WTC11 (cell line): Measurements from ENCODE around the gene PPP5C. TPM values are rescaled to one million over a fixed set of nuclear protein-coding genes. Genes with fewer than 3 reads are reported as not detected.
"Not testable (repeated sequence)": the region's sequence is repeated elsewhere in the genome, so short reads cannot be mapped to it uniquely, and the experiment has no call there.

Source experiments
- ATAC-seq: fragments of 200-7000 bp; cut with Tn5 transposase; 2 replicates; pipeline ENCODE4 v1.10.0; 2021; ENCODE audit warnings: mild to moderate bottlenecking, moderate library complexity
- CTCF ChIA-PET: fragments of 300-600 bp; sonication (Branson Sonifier 250); formaldehyde crosslinking; loops from one replicate; lab custom pipeline; 2021; ENCODE audit warnings: antibody characterized with exemption; lab: Charles Lee
- POLR2A ChIA-PET: fragments of 350-600 bp; sonication (Branson Sonifier 250); formaldehyde crosslinking; loops from one replicate; lab custom pipeline; 2021; ENCODE audit warnings: antibody characterized with exemption; lab: Charles Lee
- DNase-seq: peaks from one replicate; pipeline ENCODE4 v3.0.0; 2021; ENCODE audit warnings: low spot score
- H3K27ac Mint-ChIP-seq: 2 replicates; pipeline ENCODE4 v1.8.0; 2021; ENCODE audit warnings: mixed read lengths
- H3K27me3 Mint-ChIP-seq: 2 replicates; pipeline ENCODE4 v1.8.0; 2021; ENCODE audit warnings: low read depth, mild to moderate bottlenecking, moderate library complexity, mixed read lengths
- H3K36me3 Mint-ChIP-seq: 2 replicates; pipeline ENCODE4 v1.8.0; 2021; ENCODE audit warnings: mixed read lengths
- H3K4me1 Mint-ChIP-seq: 2 replicates; pipeline ENCODE4 v1.8.0; 2022; ENCODE audit warnings: mixed read lengths
- H3K4me3 Mint-ChIP-seq: 2 replicates; pipeline ENCODE4 v1.8.0; 2021; ENCODE audit warnings: mild to moderate bottlenecking, moderate library complexity, mixed read lengths
- H3K9me3 Mint-ChIP-seq: 2 replicates; pipeline ENCODE4 v1.8.0; 2021; ENCODE audit warnings: mixed read lengths
- AR ChIP-seq: fragments of 250-450 bp; sonication (Bioruptor Pico); IDR thresholded peaks from 2 replicates; pipeline ENCODE4 v1.9.0; 2021; ENCODE audit warnings: mild to moderate bottlenecking
- ARID4B ChIP-seq: sonication (generic); formaldehyde crosslinking; IDR thresholded peaks from 2 replicates; pipeline ENCODE4 v1.8.0; 2023; ENCODE audit warnings: missing genetic modification reagents, mild to moderate bottlenecking, borderline replicate concordance
- ATF1 ChIP-seq: sonication (generic); formaldehyde crosslinking; IDR thresholded peaks from 2 replicates; pipeline ENCODE4 v1.8.1; 2023; ENCODE audit warnings: mild to moderate bottlenecking, moderate library complexity, missing genetic modification reagents
- ATF3 ChIP-seq: sonication (generic); formaldehyde crosslinking; conservative IDR thresholded peaks from 2 replicates; pipeline ENCODE4 v1.8.1; 2022; ENCODE audit warnings: mild to moderate bottlenecking, missing genetic modification reagents
- CTCF ChIP-seq: fragments of 200-600 bp; IDR thresholded peaks from 2 replicates; pipeline ENCODE4 v1.8.0; 2022; ENCODE audit warnings: antibody characterized with exemption
- E2F1 ChIP-seq: sonication (generic); formaldehyde crosslinking; IDR thresholded peaks from 2 replicates; pipeline ENCODE4 v1.8.0; 2022; ENCODE audit warnings: mild to moderate bottlenecking, missing genetic modification reagents
- FOXP4 ChIP-seq: sonication (generic); formaldehyde crosslinking; IDR thresholded peaks from 2 replicates; pipeline ENCODE4 v1.8.0; 2022; ENCODE audit warnings: mild to moderate bottlenecking, missing genetic modification reagents
- JUN ChIP-seq: sonication (generic); formaldehyde crosslinking; IDR thresholded peaks from 2 replicates; pipeline ENCODE4 v1.8.0; 2023; ENCODE audit warnings: mild to moderate bottlenecking, missing genetic modification reagents
- MAX ChIP-seq: sonication (generic); formaldehyde crosslinking; IDR thresholded peaks from 2 replicates; pipeline ENCODE4 v1.8.0; 2022; ENCODE audit warnings: mild to moderate bottlenecking, missing genetic modification reagents
- MXD4 ChIP-seq: fragments of 250-450 bp; sonication (Bioruptor Pico); IDR thresholded peaks from 2 replicates; pipeline ENCODE4 v1.8.0; 2021; ENCODE audit warnings: mild to moderate bottlenecking, moderate library complexity, borderline replicate concordance
- NFATC4 ChIP-seq: fragments of 250-450 bp; sonication (Bioruptor Pico); IDR thresholded peaks from 2 replicates; pipeline ENCODE4 v1.9.0; 2021; ENCODE audit warnings: mild to moderate bottlenecking
- NR3C1 ChIP-seq: sonication (generic); formaldehyde crosslinking; conservative IDR thresholded peaks from 2 replicates; pipeline ENCODE4 v1.8.1; 2023; ENCODE audit warnings: low read depth, mild to moderate bottlenecking, missing genetic modification reagents
- SMAD4 ChIP-seq: sonication (generic); formaldehyde crosslinking; IDR thresholded peaks from 2 replicates; pipeline ENCODE4 v1.8.0; 2022; ENCODE audit warnings: mild to moderate bottlenecking, missing genetic modification reagents
- SP1 ChIP-seq: sonication (generic); formaldehyde crosslinking; conservative IDR thresholded peaks from 2 replicates; pipeline ENCODE4 v1.8.1; 2022; ENCODE audit warnings: missing genetic modification reagents
- ZBTB21 ChIP-seq: sonication (generic); formaldehyde crosslinking; IDR thresholded peaks from 2 replicates; pipeline ENCODE4 v1.8.1; 2023; ENCODE audit warnings: mild to moderate bottlenecking, missing genetic modification reagents, borderline replicate concordance
- ZNF219 ChIP-seq: sonication (generic); formaldehyde crosslinking; IDR thresholded peaks from 2 replicates; pipeline ENCODE4 v1.8.0; 2023; ENCODE audit warnings: missing genetic modification reagents, mild to moderate bottlenecking, borderline replicate concordance
- ZNF232 ChIP-seq: sonication (generic); formaldehyde crosslinking; IDR thresholded peaks from 2 replicates; pipeline ENCODE4 v1.8.0; 2022; ENCODE audit warnings: mild to moderate bottlenecking, missing genetic modification reagents
- ZNF425 ChIP-seq: fragments of 250-450 bp; sonication (Bioruptor Pico); conservative IDR thresholded peaks from 2 replicates; pipeline ENCODE4 v1.9.0; 2021; ENCODE audit warnings: mild to moderate bottlenecking
- total RNA-seq: library from RNA; stranded (reverse); gene quantifications from 3 replicates; pipeline ENCODE4 v1.2.3, GENCODE V29; 2021

Gene PPP5C
- total RNA-seq, 1 experiment from 2014 or later: 107 TPM

- no peak for TF ChIP-seq AR (CRISPR knock-in tag)
- 0 out of 2 replicates have a peak, but pooled peaks have one; percentile 18 for TF ChIP-seq SP1 (CRISPR knock-in tag)
- peak; percentile 40 for TF ChIP-seq CTCF
- no peak for TF ChIP-seq JUN (CRISPR knock-in tag)
- TF ChIP-seq, all 79 proteins: peak for 3
These were observed 84.9 kb downstream of the PPP5C start (continued) for GRCh38 chr19:46431824-46432223.

GRCh38 chr19:46433470-46433869 is 86.6 kb downstream of the PPP5C start:
- not testable (repeated sequence) for H3K9me3 Mint-ChIP-seq, H3K36me3 Mint-ChIP-seq, H3K27ac Mint-ChIP-seq, DNase-seq, H3K4me3 Mint-ChIP-seq, ATAC-seq
- peaks cover 11% of the 10 kb centered on the region for H3K4me1 Mint-ChIP-seq
- H3K27me3 Mint-ChIP-seq: peaks cover 13% of the 10 kb centered on the region
- POLR2A ChIA-PET: interaction anchor here (0.7 kb wide), 1 partner anchor 266 kb away, joined by 6 read pairs; no protein-coding TSS in a partner anchor
- CTCF ChIA-PET: interaction anchor here (2.4 kb wide), 1 partner anchor 32 kb away, joined by 32 read pairs; no protein-coding TSS in a partner anchor

GRCh38 chr19:46435009-46435408 is 88.1 kb downstream of the PPP5C start:
- POLR2A ChIA-PET: no interaction called here
- DNase-seq (no peak), ATAC-seq (no peak)
- no peak overlapping the region for H3K4me3 Mint-ChIP-seq
- no peak overlapping the region for H3K27ac Mint-ChIP-seq
- CTCF ChIA-PET: interaction anchor here (0.6 kb wide), 1 partner anchor 30 kb away, joined by 3 read pairs; no protein-coding TSS in a partner anchor
- H3K4me1 Mint-ChIP-seq: 0 out of 2 replicates have a peak, but pooled peaks cover 4% of the 10 kb centered on the region
- no peaks in the 10 kb centered on the region for H3K36me3 Mint-ChIP-seq
- peaks cover 5% of the 10 kb centered on the region; the same call in 1 of the 2 replicates for H3K27me3 Mint-ChIP-seq
- no peaks in the 10 kb centered on the region for H3K9me3 Mint-ChIP-seq
- TF ChIP-seq ARID4B (no peak), ZNF425 (no peak), MAX (CRISPR knock-in tag) (no peak), E2F1 (CRISPR knock-in tag) (no peak), NR3C1 (CRISPR knock-in tag) (no peak), ZNF219 (CRISPR knock-in tag) (no peak), ATF3 (CRISPR knock-in tag) (no peak), MXD4 (CRISPR knock-in tag) (no peak), ZNF232 (CRISPR knock-in tag) (no peak), FOXP4 (CRISPR knock-in tag) (no peak), ATF1 (no peak), ZBTB21 (CRISPR knock-in tag) (no peak), NFATC4 (CRISPR knock-in tag) (no peak), SMAD4 (CRISPR knock-in tag) (no peak)
